Skeletal muscle satellite cell (primary cell): ENCODE data around the gene GPRIN3. TPM values are rescaled to one million over a fixed set of nuclear protein-coding genes. Genes with fewer than 3 reads are reported as not detected.

Source experiments
- H3K27me3 ChIP-seq: 2 replicates; pipeline ENCODE4 v1.7.0; 2013; ENCODE audit warnings: low read length; ENCODE audit not compliant: control insufficient read depth, insufficient read depth
- H3K36me3 ChIP-seq: 2 replicates; pipeline ENCODE4 v1.7.0; 2013; ENCODE audit warnings: mild to moderate bottlenecking, control low read depth, low read length; ENCODE audit not compliant: insufficient read depth
- H3K4me1 ChIP-seq: 2 replicates; pipeline ENCODE4 v1.7.0; 2013; ENCODE audit warnings: low read length; ENCODE audit not compliant: control insufficient read depth, insufficient read depth
- H3K4me2 ChIP-seq: 2 replicates; pipeline ENCODE4 v1.7.0; 2013; ENCODE audit warnings: mild to moderate bottlenecking, low read length
- H3K4me3 ChIP-seq: 2 replicates; pipeline ENCODE4 v1.7.0; 2013; ENCODE audit warnings: low read length
- H3K9ac ChIP-seq: 2 replicates; pipeline ENCODE4 v1.7.0; 2013; ENCODE audit warnings: mild to moderate bottlenecking, low read depth, low read length, moderate library complexity
- H3K9me3 ChIP-seq: replicated peaks from 2 replicates; pipeline ENCODE4 v1.7.0; 2013; ENCODE audit warnings: mild to moderate bottlenecking, control low read depth, low read length
- total RNA-seq: library from RNA; depleted of rRNA; stranded (reverse); fragments of >200 nt; gene quantifications from 2 replicates; pipeline ENCODE4 v1.2.3, GENCODE V29; 2012; rRNA removed

The GPRIN3 gene
- total RNA-seq, result under 0.01 TPM in 2 replicates

GRCh38 chr4:89307446-89308160 is at the start of gene GPRIN3:
Gene GPRIN3, minus strand, starts transcription at chr4:89307800. Its CDS starts 57,690 bp downstream, at chr4:89250110.
- Histone ChIP-seq H3K9ac (peak within 1 kb of the TSS; percentile 49), H3K9me3 (no peaks in the 10 kb centered on the region), H3K4me3 (peak within 1 kb of the TSS; percentile 74), H3K36me3 (no peaks in the 10 kb centered on the region), H3K4me1 (no peaks in the 10 kb centered on the region), H3K4me2 (peak within 1 kb of the TSS; percentile 91), H3K27me3 (peaks cover 16% of the 10 kb centered on the region)

- Histone ChIP-seq H3K9ac (no peak overlapping the region), H3K4me2 (no peak overlapping the region), H3K4me1 (no peaks in the 10 kb centered on the region)
These were observed 49.7 kb upstream of the GPRIN3 start for GRCh38 chr4:89357340-89357739.

DNA sequence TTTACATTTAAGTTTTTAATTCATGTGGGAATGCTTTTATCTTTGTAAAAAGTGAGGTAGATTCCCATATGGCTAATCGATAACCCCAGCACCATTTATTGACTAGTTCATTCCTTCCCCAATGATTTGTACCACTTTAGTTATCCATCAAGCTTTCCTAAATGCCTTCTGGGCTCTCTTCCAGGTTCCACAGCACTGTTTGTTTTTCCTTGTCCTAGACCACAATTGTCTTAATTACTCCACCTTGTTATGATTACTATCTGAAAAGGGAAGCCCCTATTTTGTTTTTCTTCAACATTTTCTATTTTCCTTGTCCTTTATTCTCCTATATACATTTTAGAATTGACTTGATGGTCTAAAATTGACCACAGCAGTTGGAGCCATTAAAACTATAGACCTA is 48.5 kb upstream of the GPRIN3 start:
- Histone ChIP-seq H3K4me2 (no peak overlapping the region), H3K9me3 (no peaks in the 10 kb centered on the region), H3K4me3 (no peak overlapping the region), H3K4me1 (no peaks in the 10 kb centered on the region), H3K36me3 (no peaks in the 10 kb centered on the region), H3K27me3 (peaks cover 6% of the 10 kb centered on the region), H3K9ac (no peak overlapping the region)

More at GRCh38 chr4:89357340-89357739, 49.7 kb upstream of the GPRIN3 start:
- no peaks in the 10 kb centered on the region for H3K36me3 ChIP-seq
- H3K4me3 ChIP-seq, result no peak overlapping the region
- H3K27me3 ChIP-seq, result peaks cover 6% of the 10 kb centered on the region
- H3K9me3 ChIP-seq, result no peaks in the 10 kb centered on the region

- Histone ChIP-seq H3K4me2 (no peak overlapping the region), H3K4me3 (no peak overlapping the region), H3K9ac (no peak overlapping the region), H3K4me1 (no peaks in the 10 kb centered on the region), H3K36me3 (no peaks in the 10 kb centered on the region), H3K27me3 (peaks cover 6% of the 10 kb centered on the region), H3K9me3 (no peaks in the 10 kb centered on the region)
These were observed 45.9 kb upstream of the GPRIN3 start for GRCh38 chr4:89353514-89353913.

DNA sequence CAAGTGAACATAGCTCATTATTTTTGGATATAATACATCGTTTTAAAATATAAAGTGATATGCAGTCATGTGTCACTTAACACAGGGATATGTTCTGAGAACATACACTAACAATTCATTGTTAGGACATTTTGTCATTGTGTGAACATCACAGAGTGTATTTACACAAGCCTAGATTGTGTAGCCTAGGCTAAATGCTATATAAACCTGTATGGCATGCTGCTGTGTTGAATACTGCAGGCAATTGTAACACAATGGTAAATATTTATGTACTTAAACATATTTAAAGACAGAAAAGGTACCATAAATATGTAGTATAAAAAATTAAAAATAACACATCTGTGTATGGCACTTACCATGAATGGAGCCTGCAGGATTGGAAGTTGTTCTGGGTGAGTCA is 44.9 kb upstream of the GPRIN3 start:
- Histone ChIP-seq H3K4me2 (no peak overlapping the region), H3K27me3 (peaks cover 5% of the 10 kb centered on the region), H3K4me1 (no peaks in the 10 kb centered on the region), H3K4me3 (no peak overlapping the region), H3K36me3 (no peaks in the 10 kb centered on the region), H3K9me3 (no peaks in the 10 kb centered on the region), H3K9ac (no peak overlapping the region)

DNA sequence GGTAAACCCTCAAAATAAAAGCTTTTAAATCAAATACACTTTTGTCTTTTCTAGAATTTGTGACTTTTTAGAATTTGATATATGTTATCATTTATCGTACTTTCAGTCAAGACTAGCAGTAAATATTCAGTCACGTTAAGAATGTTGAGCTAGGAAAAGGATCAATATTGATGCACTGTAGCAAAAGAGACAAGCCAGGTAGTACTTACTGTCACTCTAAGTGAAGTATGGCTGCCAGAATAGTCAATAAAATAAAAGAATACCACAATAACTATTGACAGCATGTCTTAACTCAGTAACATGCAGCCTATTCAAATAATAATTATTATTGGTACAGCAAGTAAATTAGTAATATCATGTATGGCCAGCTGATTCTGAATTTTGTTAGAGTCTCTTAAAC is 43.6 kb upstream of the GPRIN3 start:
- Histone ChIP-seq H3K9me3 (no peaks in the 10 kb centered on the region), H3K27me3 (no peaks in the 10 kb centered on the region), H3K4me2 (no peak overlapping the region), H3K4me3 (no peak overlapping the region), H3K9ac (no peak overlapping the region), H3K4me1 (no peaks in the 10 kb centered on the region), H3K36me3 (no peaks in the 10 kb centered on the region)

DNA sequence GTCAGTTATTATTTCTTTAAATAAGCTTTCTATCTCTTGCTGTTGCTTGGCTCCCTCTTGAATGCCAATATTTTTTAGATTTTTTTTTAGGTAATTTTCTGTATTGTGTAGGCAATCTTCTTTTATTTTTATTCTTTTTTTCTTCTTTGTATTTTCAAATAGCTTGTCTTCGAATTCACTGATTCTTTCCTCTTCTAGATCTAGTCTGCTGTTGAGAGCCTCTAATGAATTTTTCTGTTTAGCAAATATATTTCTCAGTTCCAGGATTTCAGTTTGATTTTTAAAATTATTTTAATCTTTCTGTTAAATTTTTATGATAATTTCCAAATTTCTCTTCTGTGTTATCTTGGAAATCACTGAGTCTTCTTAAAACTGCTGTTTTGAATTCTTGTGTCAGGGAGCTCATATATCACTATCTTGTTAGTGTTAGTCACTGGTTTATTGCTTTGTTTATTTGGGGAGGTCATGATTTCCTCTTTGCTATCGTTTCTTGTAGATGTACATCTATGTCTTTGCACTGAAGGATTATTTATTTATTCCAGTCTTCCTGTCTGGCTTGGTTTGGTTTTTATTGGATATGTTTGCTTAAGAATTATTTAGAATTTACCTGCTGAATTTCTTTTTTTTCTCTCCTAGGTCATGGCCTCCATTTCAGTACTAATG is 39.9 kb upstream of the GPRIN3 start:
- no peak overlapping the region for H3K9ac ChIP-seq

DNA sequence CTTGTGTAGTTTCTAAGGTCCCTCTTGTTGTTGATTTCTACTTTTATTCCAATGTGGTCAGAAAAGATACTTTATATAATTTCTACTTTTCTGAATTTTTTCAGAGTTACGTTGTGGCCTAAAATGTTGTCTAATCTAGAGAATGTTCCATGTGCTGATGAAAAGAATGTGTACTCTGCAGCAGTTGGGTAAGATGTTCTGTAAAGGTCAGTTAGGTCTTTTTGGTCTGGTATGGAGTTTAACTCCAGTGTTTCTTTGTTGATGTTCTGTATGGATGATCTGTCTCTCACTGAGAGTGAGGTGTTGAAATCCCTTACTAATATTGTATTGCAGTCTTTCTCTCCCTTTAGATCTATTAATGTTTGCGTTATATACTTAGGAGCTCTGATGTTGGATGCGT is 37.0 kb upstream of the GPRIN3 start:
- Histone ChIP-seq H3K9me3 (no peaks in the 10 kb centered on the region), H3K4me2 (no peak overlapping the region), H3K9ac (no peak overlapping the region), H3K4me1 (no peaks in the 10 kb centered on the region), H3K36me3 (no peaks in the 10 kb centered on the region), H3K27me3 (no peaks in the 10 kb centered on the region), H3K4me3 (no peak overlapping the region)

More for the DNA sequence above, 39.9 kb upstream of the GPRIN3 start:
- H3K27me3 ChIP-seq, result no peaks in the 10 kb centered on the region
- H3K9me3 ChIP-seq, result no peaks in the 10 kb centered on the region
- H3K4me3 ChIP-seq, result no peak overlapping the region
- no peaks in the 10 kb centered on the region for H3K4me1 ChIP-seq
- H3K4me2 ChIP-seq, result no peak overlapping the region
- no peaks in the 10 kb centered on the region for H3K36me3 ChIP-seq

DNA sequence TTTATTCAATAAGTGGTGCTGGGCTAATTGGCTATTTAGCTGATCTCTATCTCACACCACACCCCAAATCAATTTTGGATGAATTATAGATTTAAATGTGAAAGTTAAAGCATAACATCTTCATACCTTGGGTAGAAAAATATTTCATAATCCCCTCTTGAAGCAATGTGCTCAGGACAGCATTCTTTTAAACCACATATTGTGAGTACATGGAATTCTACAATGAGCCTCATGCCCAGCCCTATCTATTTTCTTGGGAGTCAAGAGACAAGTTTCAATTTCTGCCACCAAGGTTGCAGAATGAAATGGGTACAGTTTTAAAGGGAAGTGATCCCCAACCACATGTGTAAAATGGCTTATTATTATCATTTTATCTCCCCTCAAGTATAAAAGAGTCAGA is 30.6 kb upstream of the GPRIN3 start:
- no peak overlapping the region for H3K9ac ChIP-seq
- peaks cover 4% of the 10 kb centered on the region for H3K27me3 ChIP-seq
- H3K4me1 ChIP-seq, result no peaks in the 10 kb centered on the region
- H3K4me3 ChIP-seq, result no peak overlapping the region
- no peaks in the 10 kb centered on the region for H3K36me3 ChIP-seq
- H3K9me3 ChIP-seq, result no peaks in the 10 kb centered on the region
- no peak overlapping the region for H3K4me2 ChIP-seq

GRCh38 chr4:89337681-89338080 is 30.1 kb upstream of the GPRIN3 start:
- no peaks in the 10 kb centered on the region for H3K9me3 ChIP-seq
- no peaks in the 10 kb centered on the region for H3K36me3 ChIP-seq
- H3K27me3 ChIP-seq, result peaks cover 4% of the 10 kb centered on the region
- no peaks in the 10 kb centered on the region for H3K4me1 ChIP-seq
- H3K4me3 ChIP-seq, result no peak overlapping the region
- no peak overlapping the region for H3K9ac ChIP-seq
- no peak overlapping the region for H3K4me2 ChIP-seq

- Histone ChIP-seq H3K9me3 (no peaks in the 10 kb centered on the region), H3K4me2 (no peak overlapping the region), H3K27me3 (peaks cover 4% of the 10 kb centered on the region), H3K4me1 (no peaks in the 10 kb centered on the region), H3K36me3 (no peaks in the 10 kb centered on the region), H3K4me3 (no peak overlapping the region), H3K9ac (no peak overlapping the region)
These were observed 29.3 kb upstream of the GPRIN3 start for GRCh38 chr4:89336818-89337420.
